ENCODE data around the gene GSTA3.

GRCh38 chr6:52925919-52926792 lies 16.7 kb upstream of the GSTA3 start:
- TF ChIP-seq CTCF (IDR thresholded peaks at IDR 0.05; ENCODE audit: borderline replicate concordance, extremely low read depth, low read length, poor library complexity, severe bottlenecking): no peak
- TF ChIP-seq EZH2 (IDR thresholded peaks at IDR 0.05; ENCODE audit: borderline replicate concordance, low read depth, low read length, severe bottlenecking): no peak
